GM18507 (cell line): Measurements from ENCODE around the gene PCDHB6.
"Not testable (repeated sequence)": the region's sequence is repeated elsewhere in the genome, so short reads cannot be mapped to it uniquely, and the experiment has no call there.

Experiments
- DNase-seq: peaks from one replicate; pipeline ENCODE4 v3.0.0; 2011; ENCODE audit warnings: low read depth; ENCODE audit not compliant: insufficient read length; ENCODE audit errors: extremely low spot score
- FAIRE-seq: peaks from 2 replicates; lab custom pipeline; 2011; peaks lifted over from hg19 to GRCh38; lab: Jason Lieb, UNC

PCDHB6 gene

DNA sequence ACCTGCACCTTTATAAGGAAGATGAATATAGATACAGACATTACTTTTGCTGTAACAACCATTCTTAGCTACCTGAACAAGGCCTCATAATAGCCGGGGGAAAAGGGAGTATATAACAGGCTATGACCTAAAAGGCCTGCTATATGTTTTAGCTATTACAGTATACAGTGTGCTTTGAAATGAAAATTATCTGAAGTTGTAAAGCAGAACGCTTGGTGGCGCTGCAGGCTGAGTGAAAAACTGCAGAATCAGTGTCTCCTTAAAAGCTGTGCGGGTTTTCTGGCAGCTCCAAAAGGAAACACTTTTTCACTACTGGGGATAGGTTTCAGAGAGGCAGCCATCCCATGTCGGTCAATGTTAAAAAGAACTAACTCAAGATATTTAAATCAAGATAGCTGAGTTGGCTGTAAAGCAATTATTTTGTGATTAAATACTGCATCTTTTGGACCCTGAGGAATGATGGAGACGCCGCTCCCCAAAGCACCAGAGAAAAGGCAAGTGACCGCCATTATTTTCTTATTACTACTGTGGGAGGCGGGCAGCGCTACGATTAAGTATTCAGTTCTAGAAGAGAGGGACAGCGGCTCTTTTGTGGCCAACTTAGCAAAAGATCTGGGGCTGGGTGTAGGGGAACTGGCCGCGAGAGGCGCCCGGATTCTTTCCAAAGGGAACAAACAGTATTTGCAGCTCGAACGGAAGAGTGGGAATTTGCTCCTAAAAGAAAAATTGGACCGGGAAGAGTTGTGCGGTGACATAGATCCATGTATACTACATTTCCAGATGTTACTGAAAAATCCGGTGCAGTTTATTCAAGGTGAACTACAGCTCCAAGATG lies 5.9 kb downstream of the PCDHB6 start:
- DNase-seq (no peak), FAIRE-seq (no peak)

DNA sequence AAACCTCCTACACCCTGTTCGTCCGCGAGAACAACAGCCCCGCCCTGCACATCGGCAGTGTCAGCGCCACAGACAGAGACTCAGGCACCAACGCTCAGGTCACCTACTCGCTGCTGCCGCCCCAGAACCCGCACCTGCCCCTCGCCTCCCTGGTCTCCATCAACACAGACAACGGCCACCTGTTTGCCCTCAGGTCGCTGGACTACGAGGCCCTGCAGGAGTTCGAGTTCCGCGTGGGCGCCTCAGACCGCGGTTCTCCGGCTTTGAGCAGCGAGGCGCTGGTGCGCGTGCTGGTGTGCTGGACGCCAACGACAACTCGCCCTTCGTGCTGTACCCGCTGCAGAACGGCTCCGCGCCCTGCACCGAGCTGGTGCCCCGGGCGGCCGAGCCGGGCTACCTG lies 7.5 kb downstream of the PCDHB6 start:
- DNase-seq, FAIRE-seq: not testable (repeated sequence)

DNA sequence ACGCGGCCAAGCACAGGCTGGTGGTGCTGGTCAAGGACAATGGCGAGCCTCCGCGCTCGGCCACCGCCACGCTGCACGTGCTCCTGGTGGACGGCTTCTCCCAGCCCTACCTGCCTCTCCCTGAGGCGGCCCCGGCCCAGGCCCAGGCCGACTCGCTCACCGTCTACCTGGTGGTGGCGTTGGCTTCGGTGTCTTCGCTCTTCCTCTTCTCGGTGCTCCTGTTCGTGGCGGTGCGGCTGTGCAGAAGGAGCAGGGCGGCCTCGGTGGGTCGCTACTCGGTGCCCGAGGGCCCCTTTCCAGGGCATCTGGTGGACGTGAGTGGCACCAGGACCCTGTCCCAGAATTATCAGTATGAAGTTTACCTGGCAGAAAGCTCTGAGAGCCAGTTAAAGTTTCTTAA lies 8.0 kb downstream of the PCDHB6 start:
- not testable (repeated sequence) for DNase-seq, FAIRE-seq

DNA sequence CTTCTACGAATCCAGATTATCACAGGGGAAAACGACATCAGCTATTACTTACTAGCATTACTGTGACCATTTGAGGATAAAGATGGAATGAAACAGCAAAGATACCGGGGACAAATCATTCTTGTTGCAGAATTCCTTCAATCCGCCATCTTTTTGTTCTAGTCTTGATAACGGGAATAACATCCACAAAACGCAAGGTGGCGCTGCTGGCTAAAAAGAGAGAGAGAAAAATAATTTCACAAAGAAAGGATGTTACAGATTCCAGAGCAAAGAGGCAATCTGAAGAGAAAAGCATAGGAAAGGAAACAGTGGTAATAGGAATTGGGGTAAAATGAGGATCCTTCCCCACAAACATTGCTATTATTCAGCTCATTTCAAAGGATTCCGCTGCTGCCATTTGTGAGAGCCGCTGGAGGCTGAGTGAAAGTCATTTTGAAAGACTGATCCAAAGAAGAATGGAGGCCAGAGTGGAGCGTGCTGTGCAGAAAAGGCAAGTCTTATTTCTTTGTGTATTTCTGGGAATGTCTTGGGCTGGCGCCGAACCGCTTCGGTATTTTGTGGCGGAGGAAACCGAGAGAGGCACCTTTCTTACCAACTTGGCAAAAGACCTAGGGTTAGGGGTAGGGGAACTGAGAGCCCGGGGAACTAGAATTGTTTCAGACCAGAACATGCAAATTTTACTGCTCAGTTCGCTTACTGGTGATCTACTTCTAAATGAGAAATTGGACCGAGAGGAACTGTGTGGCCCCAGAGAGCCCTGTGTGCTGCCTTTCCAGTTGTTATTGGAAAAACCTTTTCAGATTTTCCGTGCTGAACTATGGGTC lies 22.7 kb downstream of the PCDHB6 start, which contains the start of gene PCDHB7:
TSS of gene PCDHB7 (plus strand) at position 264 of the 824 bp plus-strand sequence. CDS start at position 456, 192 bp downstream.
- no peak for DNase-seq
- FAIRE-seq: no peak

DNA sequence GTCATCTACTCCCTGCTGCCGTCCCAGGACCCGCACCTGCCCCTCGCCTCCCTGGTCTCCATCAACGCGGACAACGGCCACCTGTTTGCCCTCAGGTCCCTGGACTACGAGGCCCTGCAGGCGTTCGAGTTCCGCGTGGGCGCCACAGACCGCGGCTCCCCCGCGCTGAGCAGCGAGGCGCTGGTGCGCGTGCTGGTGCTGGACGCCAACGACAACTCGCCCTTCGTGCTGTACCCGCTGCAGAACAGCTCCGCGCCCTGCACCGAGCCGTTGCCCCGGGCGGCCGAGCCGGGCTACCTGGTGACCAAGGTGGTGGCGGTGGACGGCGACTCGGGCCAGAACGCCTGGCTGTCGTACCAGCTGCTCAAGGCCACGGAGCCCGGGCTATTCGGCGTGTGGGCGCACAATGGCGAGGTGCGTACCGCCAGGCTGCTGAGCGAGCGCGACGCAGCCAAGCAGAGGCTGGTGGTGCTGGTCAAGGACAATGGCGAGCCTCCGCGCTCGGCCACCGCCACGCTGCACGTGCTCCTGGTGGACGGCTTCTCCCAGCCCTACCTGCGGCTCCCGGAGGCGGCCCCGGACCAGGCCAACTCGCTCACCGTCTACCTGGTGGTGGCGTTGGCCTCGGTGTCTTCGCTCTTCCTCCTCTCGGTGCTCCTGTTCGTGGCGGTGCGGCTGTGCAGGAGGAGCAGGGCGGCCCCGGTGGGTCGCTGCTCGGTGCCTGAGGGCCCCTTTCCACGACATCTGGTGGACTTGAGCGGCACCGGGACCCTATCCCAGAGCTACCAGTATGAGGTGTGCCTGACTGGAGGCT lies 24.6 kb downstream of the PCDHB6 start:
- not testable (repeated sequence) for FAIRE-seq, DNase-seq

DNA sequence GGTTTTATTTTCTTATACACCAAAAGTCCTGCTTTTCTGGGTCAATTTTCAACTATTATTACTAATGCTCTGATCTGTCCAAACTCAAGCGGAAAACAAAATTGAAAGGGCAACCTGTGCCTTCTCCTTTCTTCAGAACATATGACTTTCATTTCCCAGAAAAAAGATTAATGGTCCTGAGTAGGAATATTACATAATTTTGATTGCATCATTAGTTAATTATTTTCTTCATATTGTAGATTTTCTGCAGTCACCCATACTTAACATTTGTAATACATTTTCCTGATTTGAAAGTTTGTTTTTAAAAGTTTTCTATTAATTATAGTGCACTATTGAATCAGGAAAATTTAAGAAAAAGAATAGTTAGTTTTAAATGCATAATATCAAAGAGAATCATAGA lies 26.1 kb downstream of the PCDHB6 start:
- FAIRE-seq: no peak
- no peak for DNase-seq

DNA sequence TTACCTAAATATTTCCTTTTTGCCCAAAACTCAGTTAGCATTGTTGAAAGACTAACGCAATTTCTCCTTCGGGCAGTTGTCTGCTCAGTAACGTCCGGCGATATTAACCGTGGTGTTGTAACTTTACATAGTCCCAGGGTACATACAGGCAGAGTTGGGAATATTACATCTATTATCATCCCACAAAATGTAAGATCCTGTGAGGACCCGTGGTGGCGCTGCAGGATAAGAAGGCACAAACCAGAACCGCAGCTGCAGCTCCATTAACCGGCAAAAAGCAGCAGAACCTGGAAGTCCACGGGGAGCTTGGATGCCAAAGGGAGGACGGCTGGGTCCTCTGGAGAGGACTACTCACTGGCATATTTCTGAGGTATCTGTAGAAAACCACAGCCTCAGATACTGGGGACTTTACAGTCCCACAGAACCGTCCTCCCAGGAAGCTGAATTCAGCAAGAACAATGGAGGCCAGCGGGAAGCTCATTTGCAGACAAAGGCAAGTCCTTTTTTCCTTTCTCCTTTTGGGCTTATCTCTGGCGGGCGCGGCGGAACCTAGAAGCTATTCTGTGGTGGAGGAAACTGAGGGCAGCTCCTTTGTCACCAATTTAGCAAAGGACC lies 27.8 kb downstream of the PCDHB6 start, which contains the start of gene PCDHB8:
TSS of gene PCDHB8 (plus strand) at position 214 of the 615 bp plus-strand sequence. CDS start at position 459, 245 bp downstream.
- DNase-seq, FAIRE-seq: not testable (repeated sequence)

DNA sequence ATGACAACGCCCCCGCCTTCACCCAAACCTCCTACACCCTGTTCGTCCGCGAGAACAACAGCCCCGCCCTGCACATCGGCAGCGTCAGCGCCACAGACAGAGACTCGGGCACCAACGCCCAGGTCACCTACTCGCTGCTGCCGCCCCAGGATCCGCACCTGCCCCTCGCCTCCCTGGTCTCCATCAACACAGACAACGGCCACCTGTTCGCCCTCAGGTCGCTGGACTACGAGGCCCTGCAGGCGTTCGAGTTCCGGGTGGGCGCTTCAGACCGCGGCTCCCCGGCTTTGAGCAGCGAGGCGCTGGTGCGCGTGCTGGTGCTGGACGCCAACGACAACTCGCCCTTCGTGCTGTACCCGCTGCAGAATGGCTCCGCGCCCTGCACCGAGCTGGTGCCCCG lies 29.5 kb downstream of the PCDHB6 start:
- DNase-seq, FAIRE-seq: not testable (repeated sequence)

DNA sequence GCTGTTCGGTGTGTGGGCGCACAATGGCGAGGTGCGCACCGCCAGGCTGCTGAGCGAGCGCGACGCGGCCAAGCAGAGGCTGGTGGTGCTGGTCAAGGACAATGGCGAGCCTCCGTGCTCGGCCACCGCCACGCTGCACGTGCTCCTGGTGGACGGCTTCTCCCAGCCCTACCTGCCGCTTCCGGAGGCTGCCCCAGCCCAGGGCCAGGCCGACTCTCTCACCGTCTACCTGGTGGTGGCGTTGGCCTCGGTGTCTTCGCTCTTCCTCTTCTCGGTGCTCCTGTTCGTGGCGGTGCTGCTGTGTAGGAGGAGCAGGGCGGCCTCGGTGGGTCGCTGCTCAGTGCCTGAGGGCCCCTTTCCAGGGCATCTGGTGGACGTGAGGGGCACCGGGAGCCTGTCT lies 30.0 kb downstream of the PCDHB6 start:
- not testable (repeated sequence) for FAIRE-seq, DNase-seq

DNA sequence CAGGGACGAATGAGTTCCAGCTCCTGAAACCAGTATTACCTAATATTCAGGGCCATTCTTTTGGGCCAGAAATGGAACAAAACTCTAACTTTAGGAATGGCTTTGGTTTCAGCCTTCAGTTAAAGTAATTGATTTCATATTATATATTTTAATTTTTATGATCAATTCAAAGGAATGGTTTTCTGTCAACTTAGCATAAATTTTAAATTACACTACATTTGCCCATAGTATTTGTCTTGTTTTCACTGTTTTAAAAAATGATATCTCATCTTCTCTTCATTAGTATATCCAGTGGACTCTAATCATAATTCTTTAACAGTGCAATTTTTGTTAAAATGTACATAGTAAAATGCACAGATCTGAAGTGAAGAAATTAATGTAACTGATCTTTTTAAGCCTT lies 30.5 kb downstream of the PCDHB6 start:
- no peak for DNase-seq
- no peak for FAIRE-seq

DNA sequence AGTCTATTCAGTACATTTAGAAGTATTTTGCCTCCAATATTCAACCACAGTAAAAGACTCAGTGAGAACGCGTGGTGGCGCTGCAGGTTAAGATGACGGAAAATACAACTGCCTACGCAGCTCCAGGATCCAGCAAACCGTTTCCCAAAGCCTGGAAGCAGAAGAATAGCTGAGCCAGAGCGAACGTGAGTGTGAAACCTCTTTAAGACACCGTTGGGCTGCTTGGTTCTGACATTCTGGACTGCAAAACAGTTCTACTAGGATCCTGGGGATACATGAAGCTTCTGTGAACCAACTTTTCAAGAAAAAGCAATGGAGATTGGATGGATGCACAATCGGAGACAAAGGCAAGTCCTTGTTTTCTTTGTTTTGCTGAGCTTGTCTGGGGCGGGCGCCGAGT lies 32.4 kb downstream of the PCDHB6 start, which contains the start of gene PCDHB16:
TSS of gene PCDHB16 (plus strand) at position 140 of the 400 bp plus-strand sequence. CDS start at position 313, 173 bp downstream.
- FAIRE-seq (no peak), DNase-seq (no peak)

DNA sequence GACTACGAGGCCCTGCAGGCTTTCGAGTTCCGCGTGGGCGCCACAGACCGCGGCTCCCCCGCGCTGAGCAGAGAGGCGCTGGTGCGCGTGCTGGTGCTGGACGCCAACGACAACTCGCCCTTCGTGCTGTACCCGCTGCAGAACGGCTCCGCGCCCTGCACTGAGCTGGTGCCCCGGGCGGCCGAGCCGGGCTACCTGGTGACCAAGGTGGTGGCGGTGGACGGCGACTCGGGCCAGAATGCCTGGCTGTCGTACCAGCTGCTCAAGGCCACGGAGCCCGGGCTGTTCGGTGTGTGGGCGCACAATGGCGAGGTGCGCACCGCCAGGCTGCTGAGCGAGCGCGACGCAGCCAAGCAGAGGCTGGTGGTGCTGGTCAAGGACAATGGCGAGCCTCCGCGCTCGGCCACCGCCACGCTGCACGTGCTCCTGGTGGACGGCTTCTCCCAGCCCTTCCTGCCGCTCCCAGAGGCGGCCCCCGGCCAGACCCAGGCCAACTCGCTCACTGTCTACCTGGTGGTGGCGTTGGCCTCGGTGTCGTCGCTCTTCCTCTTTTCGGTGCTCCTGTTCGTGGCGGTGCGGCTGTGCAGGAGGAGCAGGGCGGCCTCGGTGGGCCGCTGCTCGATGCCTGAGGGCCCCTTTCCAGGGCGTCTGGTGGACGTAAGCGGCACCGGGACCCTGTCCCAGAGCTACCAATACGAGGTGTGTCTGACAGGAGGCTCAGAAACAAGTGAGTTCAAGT lies 34.4 kb downstream of the PCDHB6 start:
- not testable (repeated sequence) for FAIRE-seq, DNase-seq

DNA sequence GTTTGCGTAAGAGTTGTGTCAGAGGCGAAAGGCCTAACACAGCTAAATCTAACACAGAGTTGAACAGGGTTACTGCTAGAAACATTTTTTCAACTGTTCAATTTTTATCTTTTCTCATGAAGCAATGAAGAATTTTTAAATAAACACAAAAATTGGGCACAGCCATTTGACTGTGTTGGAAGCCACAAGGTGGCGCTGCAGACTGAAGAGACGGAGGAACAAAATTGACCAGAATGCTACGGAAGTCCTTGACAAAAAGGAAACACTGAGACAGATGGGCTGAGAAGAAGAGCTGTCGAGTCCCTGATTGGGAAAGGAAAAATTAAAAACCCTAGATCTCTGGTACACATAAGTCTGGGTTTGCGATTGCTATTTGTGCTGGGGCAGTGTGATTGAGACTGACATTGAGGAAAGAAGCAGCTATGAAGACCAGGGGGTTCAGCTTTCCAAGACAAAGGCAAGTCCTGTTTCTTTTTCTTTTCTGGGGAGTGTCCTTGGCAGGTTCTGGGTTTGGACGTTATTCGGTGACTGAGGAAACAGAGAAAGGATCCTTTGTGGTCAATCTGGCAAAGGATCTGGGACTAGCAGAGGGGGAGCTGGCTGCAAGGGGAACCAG lies 37.1 kb downstream of the PCDHB6 start, which contains the start of gene PCDHB9:
TSS of gene PCDHB9 (plus strand) at position 265 of the 616 bp plus-strand sequence. CDS start at position 423, 158 bp downstream.
- DNase-seq: no peak
- FAIRE-seq: no peak

DNA sequence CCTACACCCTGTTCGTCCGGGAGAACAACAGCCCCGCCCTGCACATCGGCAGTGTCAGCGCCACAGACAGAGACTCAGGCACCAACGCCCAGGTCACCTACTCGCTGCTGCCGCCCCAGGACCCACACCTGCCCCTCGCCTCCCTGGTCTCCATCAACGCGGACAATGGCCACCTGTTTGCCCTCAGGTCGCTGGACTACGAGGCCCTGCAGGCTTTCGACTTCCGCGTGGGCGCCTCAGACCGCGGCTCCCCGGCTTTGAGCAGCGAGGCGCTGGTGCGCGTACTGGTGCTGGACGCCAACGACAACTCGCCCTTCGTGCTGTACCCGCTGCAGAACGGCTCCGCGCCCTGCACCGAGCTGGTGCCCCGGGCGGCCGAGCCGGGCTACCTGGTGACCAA lies 38.8 kb downstream of the PCDHB6 start:
- not testable (repeated sequence) for DNase-seq, FAIRE-seq

DNA sequence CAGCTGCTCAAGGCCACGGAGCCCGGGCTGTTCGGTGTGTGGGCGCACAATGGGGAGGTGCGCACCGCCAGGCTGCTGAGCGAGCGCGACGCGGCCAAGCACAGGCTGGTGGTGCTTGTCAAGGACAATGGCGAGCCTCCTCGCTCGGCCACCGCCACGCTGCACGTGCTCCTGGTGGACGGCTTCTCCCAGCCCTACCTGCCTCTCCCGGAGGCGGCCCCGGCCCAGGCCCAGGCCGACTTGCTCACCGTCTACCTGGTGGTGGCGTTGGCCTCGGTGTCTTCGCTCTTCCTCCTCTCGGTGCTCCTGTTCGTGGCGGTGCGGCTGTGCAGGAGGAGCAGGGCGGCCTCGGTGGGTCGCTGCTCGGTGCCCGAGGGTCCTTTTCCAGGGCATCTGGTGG lies 39.3 kb downstream of the PCDHB6 start:
- FAIRE-seq, DNase-seq: not testable (repeated sequence)

DNA sequence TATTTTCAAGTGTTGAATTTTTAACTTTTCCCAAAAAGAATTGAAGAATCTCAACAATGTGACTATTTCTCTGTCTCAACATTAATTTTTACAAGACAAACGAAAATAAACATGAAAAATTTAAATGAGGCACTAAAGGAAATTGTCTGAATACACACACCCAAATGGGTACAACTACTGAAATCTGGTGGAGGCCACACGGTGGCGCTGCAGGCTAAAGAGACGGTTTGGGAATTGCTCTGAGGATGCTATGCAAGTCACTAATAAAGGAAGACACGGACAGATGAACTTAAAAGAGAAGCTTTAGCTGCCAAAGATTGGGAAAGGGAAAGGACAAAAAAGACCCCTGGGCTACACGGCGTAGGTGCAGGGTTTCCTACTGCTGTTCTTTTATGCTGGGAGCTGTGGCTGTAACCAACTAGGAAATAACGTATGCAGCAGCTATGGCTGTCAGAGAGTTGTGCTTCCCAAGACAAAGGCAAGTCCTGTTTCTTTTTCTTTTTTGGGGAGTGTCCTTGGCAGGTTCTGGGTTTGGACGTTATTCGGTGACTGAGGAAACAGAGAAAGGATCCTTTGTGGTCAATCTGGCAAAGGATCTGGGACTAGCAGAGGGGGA lies 42.4 kb downstream of the PCDHB6 start, which contains the start of gene PCDHB10:
TSS of gene PCDHB10 (plus strand) at position 244 of the 616 bp plus-strand sequence. CDS start at position 444, 200 bp downstream.
- no peak for DNase-seq
- FAIRE-seq: no peak

DNA sequence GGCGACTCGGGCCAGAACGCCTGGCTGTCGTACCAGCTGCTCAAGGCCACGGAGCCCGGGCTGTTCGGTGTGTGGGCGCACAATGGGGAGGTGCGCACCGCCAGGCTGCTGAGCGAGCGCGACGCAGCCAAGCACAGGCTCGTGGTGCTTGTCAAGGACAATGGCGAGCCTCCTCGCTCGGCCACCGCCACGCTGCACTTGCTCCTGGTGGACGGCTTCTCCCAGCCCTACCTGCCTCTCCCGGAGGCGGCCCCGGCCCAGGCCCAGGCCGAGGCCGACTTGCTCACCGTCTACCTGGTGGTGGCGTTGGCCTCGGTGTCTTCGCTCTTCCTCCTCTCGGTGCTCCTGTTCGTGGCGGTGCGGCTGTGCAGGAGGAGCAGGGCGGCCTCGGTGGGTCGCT lies 44.5 kb downstream of the PCDHB6 start:
- not testable (repeated sequence) for DNase-seq, FAIRE-seq
